ENCODE results near the gene ELMO1.

GRCh38 chr7:37435156-37435855, 13.4 kb downstream of the ELMO1 start:
- TF ChIP-seq YEATS2 (CRISPR knock-in tag; IDR thresholded peaks at IDR 0.05; ENCODE audit: borderline replicate concordance) (no peak), SMARCC2 (IDR thresholded peaks at IDR 0.05) (no peak), SMAD1 (CRISPR knock-in tag; IDR thresholded peaks at IDR 0.05; ENCODE audit: borderline replicate concordance, low read depth) (no peak)
- TF ChIP-seq, protein P1, sequence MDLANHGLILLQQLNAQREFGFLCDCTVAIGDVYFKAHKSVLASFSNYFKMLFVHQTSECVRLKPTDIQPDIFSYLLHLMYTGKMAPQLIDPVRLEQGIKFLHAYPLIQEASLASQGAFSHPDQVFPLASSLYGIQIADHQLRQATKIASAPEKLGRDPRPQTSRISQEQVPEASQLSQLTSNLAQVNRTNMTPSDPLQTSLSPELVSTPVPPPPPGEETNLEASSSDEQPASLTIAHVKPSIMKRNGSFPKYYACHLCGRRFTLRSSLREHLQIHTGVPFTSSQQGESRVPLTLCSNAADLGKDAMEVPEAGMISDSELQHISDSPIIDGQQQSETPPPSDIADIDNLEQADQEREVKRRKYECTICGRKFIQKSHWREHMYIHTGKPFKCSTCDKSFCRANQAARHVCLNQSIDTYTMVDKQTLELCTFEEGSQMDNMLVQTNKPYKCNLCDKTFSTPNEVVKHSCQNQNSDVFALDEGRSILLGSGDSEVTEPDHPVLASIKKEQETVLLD (CRISPR knock-in tag; IDR thresholded peaks at IDR 0.05; ENCODE audit: low read depth), result no peak

Measured in HepG2 (cell line).